Transverse colon (tissue), 4 donors: ENCODE results near the gene IL18BP. TPM values are rescaled to one million over a fixed set of nuclear protein-coding genes. Genes with fewer than 3 reads are reported as not detected.

Experiments used
- DNase-seq: peaks from one replicate; pipeline ENCODE4 v3.0.0-alpha.2; 2019
- H3K27ac ChIP-seq, 4 donors: fragments of 200-600 bp; sonication (generic); 2 replicates each; pipeline ENCODE4 v1.5.1; 2016 to 2018; ENCODE audit warnings: inconsistent platforms in 4 of 4
- H3K27me3 ChIP-seq: fragments of 200-600 bp; sonication (generic); 2 replicates; pipeline ENCODE4 v1.5.1; 2017; ENCODE audit warnings: inconsistent platforms
- H3K36me3 ChIP-seq, 4 donors: fragments of 200-600 bp; sonication (generic); 2 replicates each; pipeline ENCODE4 v1.5.1; 2017 to 2019; ENCODE audit warnings: inconsistent platforms in 4 of 4
- H3K4me1 ChIP-seq, 4 donors: fragments of 200-600 bp; sonication (generic); 2 replicates each; pipeline ENCODE4 v1.5.1; 2017 to 2020; ENCODE audit warnings: inconsistent platforms in 4 of 4
- H3K4me3 ChIP-seq, 4 donors: fragments of 200-600 bp; sonication (generic); 1 replicate in 1 of 4; 2 replicates in 3 of 4; pipeline versions ENCODE4 v1.5.1 to v1.6.1; 2017 to 2019; ENCODE audit warnings: inconsistent platforms in 4 of 4
- H3K9me3 ChIP-seq, 2 donors: fragments of 200-600 bp; sonication (generic); 2 replicates each; pipeline ENCODE4 v1.5.1; 2017 to 2019; ENCODE audit warnings: inconsistent platforms in 2 of 2
- EP300 ChIP-seq: sonication (generic); formaldehyde crosslinking; IDR thresholded peaks from one replicate; pipeline ENCODE4 v1.6.1; 2017; ENCODE audit warnings: antibody characterized with exemption, low read depth
- POLR2A ChIP-seq: fragments of 450-650 bp; IDR thresholded peaks from one replicate; pipeline ENCODE4 v1.6.1; 2016; ENCODE audit warnings: antibody characterized with exemption, mild to moderate bottlenecking, moderate library complexity
- POLR2AphosphoS5 ChIP-seq, 3 donors: sonication (generic); formaldehyde crosslinking; IDR thresholded peaks; one replicate each; pipeline ENCODE4 v1.6.1; 2016; ENCODE audit warnings: antibody characterized with exemption in 3 of 3
- WGBS, 2 donors: methylation state at CpG; one replicate each; pipeline ENCODE4 v1.1.5; 2018; ENCODE audit warnings: low coverage in 1 of 2; 5-methylcytosine and 5-hydroxymethylcytosine counted together
- in situ Hi-C, 4 donors: fragments of 200-750 bp; cut with MboI; loops; one replicate each; pipeline versions ENCODE4 v1.15.0 to v1.15.1; 2017; ENCODE audit warnings: low sequenced_read_pairs in 3 of 4, low pct_ligation_motif_present in 1 of 4, low pct_unique_long_range_greater_than_20kb in 1 of 4
- intact Hi-C: fragments of 100-400 bp; cut with DNase I; formaldehyde crosslinking; loops from one replicate; pipeline ENCODE4 v1.15.1; 2023; ENCODE audit warnings: low total_unique reads
- total RNA-seq, 4 donors: library from RNA; depleted of rRNA; stranded (reverse); fragments of >200 nt; gene quantifications; one replicate each; pipeline ENCODE4 v1.1.0, GENCODE V29; 2016
- TF ChIP-seq, protein P1 (sequence below), 5 experiments: fragments of 200-600 bp in 3 of 5; fragments of 450-650 bp in 2 of 5; sonication (generic) in 3 of 5; IDR thresholded peaks; 1 replicate in 2 of 5; 2 replicates in 3 of 5; pipeline ENCODE4 v1.5.1; 2016 to 2017; ENCODE audit warnings: antibody characterized with exemption in 5 of 5, inconsistent platforms in 3 of 5, mild to moderate bottlenecking in 2 of 5, moderate library complexity in 1 of 5

The IL18BP gene
- total RNA-seq, 4 donors from 2014 or later = 7.4 to 29.9 (median 14.5) TPM

DNA sequence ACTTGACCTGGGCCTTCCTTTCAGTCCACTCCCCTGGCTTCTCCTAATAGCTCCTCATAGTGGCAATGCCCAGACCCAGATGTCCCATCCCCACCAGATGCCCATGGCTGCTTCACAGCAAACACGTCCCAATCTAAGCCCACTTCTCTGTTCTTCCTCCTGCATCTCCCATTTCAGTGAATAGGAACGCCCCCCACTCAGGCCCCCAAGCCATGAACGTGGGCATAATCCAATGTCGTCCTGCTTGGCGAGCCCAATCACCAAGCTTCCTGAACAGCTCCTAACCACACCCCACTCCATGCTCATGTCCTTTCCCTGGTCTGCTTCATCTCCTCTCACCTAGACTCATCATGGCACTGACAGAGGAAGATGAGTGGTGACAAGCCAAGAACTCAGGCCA lies 8.9 kb downstream of the IL18BP start:
- in situ Hi-C loops = no loop called here
- DNase-seq = no peak
- H3K9me3 ChIP-seq = no peaks in the 10 kb centered on the region
- peaks cover 0 to 90% (median 53%) of the 10 kb centered on the region in 4 donors for H3K36me3 ChIP-seq
- 89 to 100% methylated on average over 2 to 5 of the region's 5 CpGs for WGBS, 2 donors
- H3K27ac ChIP-seq = no peak overlapping the region
- intact Hi-C loops = no loop called here
- no peaks in the 10 kb centered on the region for H3K27me3 ChIP-seq
- H3K4me3 ChIP-seq = no peak overlapping the region
- no peak for TF ChIP-seq POLR2A
- TF ChIP-seq POLR2AphosphoS5 (IDR thresholded peaks at IDR 0.05) = no peak
- TF ChIP-seq, protein P1, sequence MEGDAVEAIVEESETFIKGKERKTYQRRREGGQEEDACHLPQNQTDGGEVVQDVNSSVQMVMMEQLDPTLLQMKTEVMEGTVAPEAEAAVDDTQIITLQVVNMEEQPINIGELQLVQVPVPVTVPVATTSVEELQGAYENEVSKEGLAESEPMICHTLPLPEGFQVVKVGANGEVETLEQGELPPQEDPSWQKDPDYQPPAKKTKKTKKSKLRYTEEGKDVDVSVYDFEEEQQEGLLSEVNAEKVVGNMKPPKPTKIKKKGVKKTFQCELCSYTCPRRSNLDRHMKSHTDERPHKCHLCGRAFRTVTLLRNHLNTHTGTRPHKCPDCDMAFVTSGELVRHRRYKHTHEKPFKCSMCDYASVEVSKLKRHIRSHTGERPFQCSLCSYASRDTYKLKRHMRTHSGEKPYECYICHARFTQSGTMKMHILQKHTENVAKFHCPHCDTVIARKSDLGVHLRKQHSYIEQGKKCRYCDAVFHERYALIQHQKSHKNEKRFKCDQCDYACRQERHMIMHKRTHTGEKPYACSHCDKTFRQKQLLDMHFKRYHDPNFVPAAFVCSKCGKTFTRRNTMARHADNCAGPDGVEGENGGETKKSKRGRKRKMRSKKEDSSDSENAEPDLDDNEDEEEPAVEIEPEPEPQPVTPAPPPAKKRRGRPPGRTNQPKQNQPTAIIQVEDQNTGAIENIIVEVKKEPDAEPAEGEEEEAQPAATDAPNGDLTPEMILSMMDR (IDR thresholded peaks at IDR 0.05) = no peak
- no peak for TF ChIP-seq EP300
- peaks cover 0 to 7% (median 1%) of the 10 kb centered on the region in 4 donors for H3K4me1 ChIP-seq

DNA sequence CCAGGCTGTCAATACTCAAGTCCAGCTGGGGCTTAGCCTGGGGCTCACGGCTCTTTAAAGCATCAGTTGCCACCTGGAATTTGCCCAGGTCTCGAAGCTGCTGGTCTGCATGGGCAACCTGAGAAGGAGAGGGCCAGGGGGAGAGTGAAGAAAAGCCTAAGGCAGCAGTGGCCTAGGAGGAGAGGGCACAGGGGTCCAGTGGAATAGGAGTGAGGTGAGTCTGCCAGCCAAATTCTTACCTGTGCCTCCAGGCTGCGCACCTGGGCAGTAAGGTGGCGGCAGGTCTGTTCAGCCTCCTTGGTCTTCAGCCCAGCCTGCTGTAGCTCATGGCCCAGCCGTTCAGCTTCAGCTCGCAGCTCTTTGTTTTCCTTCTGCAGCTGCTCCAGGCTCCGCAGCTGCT lies 10.0 kb downstream of the IL18BP start:
- Histone ChIP-seq H3K9me3 (no peaks in the 10 kb centered on the region), H3K4me1 (peaks cover 0 to 17% (median 5%) of the 10 kb centered on the region in 4 donors), H3K36me3 (peaks cover 0 to 91% (median 54%) of the 10 kb centered on the region in 4 donors), H3K4me3 (no peak overlapping the region), H3K27ac (no peak overlapping the region), H3K27me3 (no peaks in the 10 kb centered on the region)
- no peak for DNase-seq
- 88% methylated on average over 7 of the region's 7 CpGs; no CpG with 5 or more reads in 1 of the 2 donors for WGBS, 2 donors
- intact Hi-C loops (no loop called here), in situ Hi-C loops (no loop called here)
- TF ChIP-seq EP300 (no peak), POLR2AphosphoS5 (IDR thresholded peaks at IDR 0.05) (no peak), POLR2A (no peak)
- TF ChIP-seq, protein P1 (IDR thresholded peaks at IDR 0.05) = no peak

DNA sequence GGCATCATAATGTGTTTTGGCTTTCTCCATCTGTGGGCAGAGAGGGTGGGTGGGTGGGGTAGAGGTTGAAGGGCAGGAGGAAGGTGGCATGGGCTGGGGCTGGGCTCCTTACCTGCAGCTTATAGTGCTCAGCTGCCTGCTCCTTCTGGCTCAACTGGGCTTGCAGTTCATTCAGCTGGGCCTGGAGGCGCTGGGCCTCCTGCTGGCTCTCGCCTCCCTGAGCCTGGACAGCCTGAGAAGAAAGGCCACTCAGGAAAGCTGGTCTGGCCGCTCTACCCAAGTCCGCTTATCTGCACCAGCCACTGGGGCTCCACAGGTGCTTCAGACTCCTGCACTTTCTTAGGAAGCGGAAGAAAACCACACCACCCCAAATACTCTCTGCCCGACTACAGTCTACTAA lies 10.4 kb downstream of the IL18BP start:
- in situ Hi-C loops (no loop called here), intact Hi-C loops (no loop called here)
- 98 to 100% methylated on average over 1 to 6 of the region's 6 CpGs for WGBS, 2 donors
- Histone ChIP-seq H3K9me3 (no peaks in the 10 kb centered on the region), H3K4me3 (no peak overlapping the region), H3K36me3 (peaks cover 0 to 92% (median 54%) of the 10 kb centered on the region in 4 donors), H3K4me1 (peaks cover under 1 to 20% (median 7%) of the 10 kb centered on the region in 4 donors), H3K27me3 (no peaks in the 10 kb centered on the region), H3K27ac (no peak overlapping the region)
- no peak for DNase-seq
- TF ChIP-seq EP300 = no peak
- no peak for TF ChIP-seq POLR2A
- TF ChIP-seq POLR2AphosphoS5 (IDR thresholded peaks at IDR 0.05) = no peak
- TF ChIP-seq, protein P1 (IDR thresholded peaks at IDR 0.05) = no peak

DNA sequence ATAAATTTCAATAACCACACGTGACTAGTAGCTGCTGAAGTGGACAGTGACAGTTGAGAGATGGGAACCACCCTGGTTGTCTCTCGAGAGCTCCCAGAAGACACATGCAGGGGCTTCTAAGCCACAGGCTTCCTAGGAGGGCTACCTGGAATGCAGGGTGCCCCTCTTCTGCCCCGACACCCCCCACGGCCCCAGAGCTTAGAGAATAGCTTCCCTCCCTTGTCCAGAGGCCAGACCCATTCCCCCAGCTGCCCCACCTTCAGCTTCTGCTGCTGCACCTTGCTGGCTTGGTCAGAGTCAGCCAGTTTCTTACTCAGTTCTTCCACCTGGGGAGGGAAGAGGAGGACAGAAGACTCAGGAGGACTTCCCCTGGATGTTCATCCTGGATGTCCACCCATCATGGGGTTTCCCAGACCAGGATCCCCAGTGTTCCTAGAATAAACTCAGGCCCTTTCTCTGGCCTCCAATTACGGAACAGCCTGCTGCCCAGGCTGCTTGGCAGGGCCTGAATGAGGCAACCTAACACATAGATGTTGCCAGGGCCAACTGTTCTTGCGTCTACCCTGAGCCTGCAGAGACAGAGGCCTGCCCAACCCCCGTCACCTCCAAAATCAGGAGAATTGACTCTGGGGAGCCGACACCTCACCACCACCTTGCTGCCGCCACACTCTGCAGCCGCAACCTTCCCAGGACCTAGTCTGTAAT lies 12.0 kb downstream of the IL18BP start:
- H3K4me3 ChIP-seq = no peak overlapping the region
- peaks cover 2 to 25% (median 12%) of the 10 kb centered on the region in 4 donors for H3K4me1 ChIP-seq
- 84 to 91% methylated on average over 3 to 10 of the region's 10 CpGs for WGBS, 2 donors
- in situ Hi-C loops (no loop called here), intact Hi-C loops (no loop called here)
- peaks cover 0 to 93% (median 54%) of the 10 kb centered on the region in 4 donors for H3K36me3 ChIP-seq
- no peak overlapping the region for H3K27ac ChIP-seq
- H3K27me3 ChIP-seq = no peaks in the 10 kb centered on the region
- H3K9me3 ChIP-seq = no peaks in the 10 kb centered on the region
- no peak for DNase-seq
- TF ChIP-seq POLR2A (no peak), EP300 (no peak), POLR2AphosphoS5 (IDR thresholded peaks at IDR 0.05) (no peak)
- TF ChIP-seq, protein P1 (IDR thresholded peaks at IDR 0.05) = no peak
